GM23338 (cell line): Measurements from ENCODE around the gene ASRGL1. TPM values are rescaled to one million over a fixed set of nuclear protein-coding genes. Genes with fewer than 3 reads are reported as not detected.

Experiments used
- ATAC-seq: fragments of 200-7000 bp; cut with Tn5 transposase; 3 replicates; pipeline ENCODE4 v1.9.1; 2020
- DNase-seq: peaks from one replicate; pipeline ENCODE4 v3.0.0-alpha.2; 2015; ENCODE audit warnings: low spot score
- H2AFZ ChIP-seq: fragments of 200-600 bp; sonication (generic); 2 replicates; pipeline ENCODE4 v1.8.0; 2016; ENCODE audit warnings: antibody characterized with exemption, mild to moderate bottlenecking, moderate library complexity
- H3F3A ChIP-seq: fragments of 200-600 bp; sonication (generic); replicated peaks from 2 replicates; pipeline ENCODE4 v1.8.0; 2017; ENCODE audit warnings: antibody characterized with exemption, mixed run types, low read depth
- H3K27ac ChIP-seq: fragments of 200-600 bp; sonication (generic); 2 replicates; pipeline ENCODE4 v1.6.1; 2016; ENCODE audit warnings: low read depth
- H3K27me3 ChIP-seq: fragments of 200-600 bp; sonication (generic); 2 replicates; pipeline ENCODE4 v1.8.0; 2016; ENCODE audit warnings: mild to moderate bottlenecking, mixed run types, moderate library complexity; ENCODE audit not compliant: insufficient read depth
- H3K36me3 ChIP-seq: fragments of 200-600 bp; sonication (generic); 2 replicates; pipeline ENCODE4 v1.8.0; 2016; ENCODE audit warnings: mild to moderate bottlenecking; ENCODE audit not compliant: insufficient read depth
- H3K4me1 ChIP-seq: fragments of 200-600 bp; sonication (generic); 2 replicates; pipeline ENCODE4 v1.8.0; 2016; ENCODE audit warnings: mild to moderate bottlenecking, moderate library complexity; ENCODE audit not compliant: insufficient read depth
- H3K4me2 ChIP-seq: fragments of 200-600 bp; sonication (generic); 2 replicates; pipeline ENCODE4 v1.7.1; 2017; ENCODE audit warnings: mixed run types
- H3K4me3 ChIP-seq: fragments of 200-600 bp; sonication (generic); 2 replicates; pipeline ENCODE4 v1.6.1; 2016; ENCODE audit warnings: mixed run types
- H3K79me2 ChIP-seq: fragments of 200-600 bp; sonication (generic); replicated peaks from 2 replicates; pipeline ENCODE4 v1.8.0; 2017; ENCODE audit warnings: mild to moderate bottlenecking; ENCODE audit not compliant: insufficient read depth
- H3K9me2 ChIP-seq: fragments of 200-600 bp; sonication (generic); 2 replicates; pipeline ENCODE4 v1.8.0; 2017; ENCODE audit not compliant: insufficient read depth
- H4K20me1 ChIP-seq: fragments of 200-600 bp; sonication (generic); replicated peaks from 2 replicates; pipeline ENCODE4 v1.8.0; 2017; ENCODE audit warnings: mild to moderate bottlenecking; ENCODE audit not compliant: insufficient read depth
- H3K27ac Mint-ChIP-seq: 2 replicates; pipeline ENCODE4 v1.8.0; 2020; ENCODE audit warnings: inconsistent platforms, mild to moderate bottlenecking, moderate library complexity, mixed read lengths
- H3K27me3 Mint-ChIP-seq: 3 replicates; pipeline ENCODE4 v1.8.0; 2022; ENCODE audit warnings: low read depth, mild to moderate bottlenecking, moderate library complexity, mixed read lengths, inconsistent platforms; ENCODE audit not compliant: insufficient read depth, poor library complexity
- H3K36me3 Mint-ChIP-seq: 3 replicates; pipeline ENCODE4 v1.8.0; 2021; ENCODE audit warnings: low read depth, mild to moderate bottlenecking, inconsistent platforms, moderate library complexity, mixed read lengths
- H3K4me1 Mint-ChIP-seq: 3 replicates; pipeline ENCODE4 v1.8.0; 2020; ENCODE audit warnings: mild to moderate bottlenecking, inconsistent platforms, mixed read lengths
- H3K4me3 Mint-ChIP-seq: 3 replicates; pipeline ENCODE4 v1.8.0; 2021; ENCODE audit warnings: moderate library complexity, mild to moderate bottlenecking, inconsistent platforms, mixed read lengths
- H3K9me3 Mint-ChIP-seq: 3 replicates; pipeline ENCODE4 v1.8.0; 2020; ENCODE audit warnings: moderate library complexity, mild to moderate bottlenecking, inconsistent platforms, mixed read lengths
- CREB1 ChIP-seq: fragments of 250-450 bp; sonication (Bioruptor Pico); IDR thresholded peaks from 2 replicates; pipeline ENCODE4 v1.5.0; 2020; ENCODE audit warnings: low read depth, mild to moderate bottlenecking, moderate library complexity
- CTCF ChIP-seq, 2 experiments: fragments of 200-600 bp in 1 of 2; sonication (generic) in 1 of 2; conservative IDR thresholded peaks; 2 replicates each; pipeline versions ENCODE4 v1.5.1 to v1.6.1; 2016 to 2017; ENCODE audit warnings: antibody characterized with exemption in 2 of 2, low read depth in 2 of 2, mild to moderate bottlenecking in 2 of 2, moderate library complexity in 1 of 2
- EZH2 ChIP-seq: fragments of 200-600 bp; sonication (generic); IDR thresholded peaks from one replicate; pipeline ENCODE4 v1.8.0; 2017; ENCODE audit warnings: antibody characterized with exemption, mild to moderate bottlenecking, low read depth; ENCODE audit not compliant: unreplicated experiment
- EZH2phosphoT487 ChIP-seq: fragments of 200-600 bp; sonication (generic); IDR thresholded peaks from one replicate; pipeline ENCODE4 v1.8.1; 2018; ENCODE audit warnings: antibody characterized with exemption; ENCODE audit not compliant: unreplicated experiment
- JUNB ChIP-seq: IDR thresholded peaks from one replicate; pipeline ENCODE4 v1.6.1; 2016; ENCODE audit warnings: antibody characterized with exemption; ENCODE audit not compliant: unreplicated experiment
- NANOG ChIP-seq: IDR thresholded peaks from 2 replicates; pipeline ENCODE4 v1.6.1; 2016; ENCODE audit warnings: antibody characterized with exemption, borderline replicate concordance
- POLR2AphosphoS5 ChIP-seq: IDR thresholded peaks from 2 replicates; pipeline ENCODE4 v1.6.1; 2016; ENCODE audit warnings: antibody characterized with exemption, low read depth
- REST ChIP-seq: IDR thresholded peaks from one replicate; pipeline ENCODE4 v1.6.1; 2018; ENCODE audit warnings: antibody characterized with exemption; ENCODE audit not compliant: unreplicated experiment
- STAT1 ChIP-seq: IDR thresholded peaks from one replicate; pipeline ENCODE4 v1.6.1; 2016; ENCODE audit warnings: antibody characterized with exemption; ENCODE audit not compliant: unreplicated experiment
- ZNF114 ChIP-seq: fragments of 250-450 bp; sonication (Bioruptor Pico); IDR thresholded peaks from 2 replicates; pipeline ENCODE4 v1.5.0; 2020; ENCODE audit warnings: mild to moderate bottlenecking, moderate library complexity
- ZNF331 ChIP-seq: fragments of 250-450 bp; sonication (Bioruptor Pico); IDR thresholded peaks from 2 replicates; pipeline ENCODE4 v1.5.0; 2020; ENCODE audit warnings: low read depth, mild to moderate bottlenecking, moderate library complexity
- polyA plus RNA-seq: library from polyadenylated mRNA; unstranded; fragments of >200 nt; fragmentation: Nextera tagmentation; extraction: Ambion mirVana; gene quantifications from 2 replicates; pipeline ENCODE4 v1.2.1, GENCODE V29; 2016
- total RNA-seq: library from RNA; depleted of rRNA; stranded (reverse); fragments of >200 nt; shearing (Covaris generic); gene quantifications from 2 replicates; pipeline ENCODE4 v1.2.3, GENCODE V29; 2014
- TF ChIP-seq, protein P1 (sequence below): IDR thresholded peaks from 2 replicates; pipeline ENCODE4 v1.6.1; 2016; ENCODE audit warnings: antibody characterized with exemption

ASRGL1 gene
- total and polyA plus RNA-seq, 2 experiments from 2014 or later: 32.9 to 50.3 TPM

DNA sequence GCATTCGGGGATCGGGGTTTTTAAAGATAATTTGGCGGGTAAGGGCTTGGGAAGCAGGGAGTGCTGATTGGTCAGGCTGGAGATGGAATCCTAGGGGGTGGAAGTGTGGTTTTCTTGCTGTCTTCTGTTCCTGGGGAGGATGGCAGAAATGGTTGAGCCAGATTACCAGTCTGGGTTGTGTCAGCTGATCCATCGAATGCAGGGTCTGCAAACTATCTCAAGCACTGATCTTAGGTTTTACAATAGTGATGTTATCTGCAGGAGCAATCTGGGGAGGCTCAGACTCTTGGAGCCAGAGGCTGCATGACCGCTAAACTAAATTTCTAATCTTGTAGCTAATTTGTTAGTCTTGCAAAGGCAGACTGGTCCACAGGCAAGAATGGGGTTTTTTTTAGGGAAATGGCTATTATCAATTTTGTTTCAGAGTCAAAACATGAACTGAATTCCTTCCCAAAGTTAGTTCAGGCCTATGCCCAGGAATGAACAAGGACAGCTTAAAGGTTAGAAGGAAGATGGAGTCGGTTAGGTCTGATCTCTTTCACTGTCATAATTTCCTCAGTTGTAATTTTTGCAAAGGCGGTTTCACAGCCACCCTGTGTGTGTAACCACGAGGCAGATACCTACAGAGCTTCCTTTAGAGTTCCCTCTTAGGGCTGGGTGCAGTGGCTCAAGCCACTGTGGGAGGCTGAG, 91.8 kb downstream of the ASRGL1 start:
- ATAC-seq (no peak), DNase-seq (no peak)
- no peaks in the 10 kb centered on the region for H3K36me3 ChIP-seq
- H3K27ac Mint-ChIP-seq: no peak overlapping the region
- H3K27me3 ChIP-seq: peaks cover 6% of the 10 kb centered on the region
- no peak overlapping the region for H2AFZ ChIP-seq
- H3F3A ChIP-seq: 0 out of 2 replicates have a peak, but pooled peaks cover 6% of the 10 kb centered on the region
- no peak overlapping the region; the same call in 2 of the 3 replicates for H3K4me3 Mint-ChIP-seq
- H3K27me3 Mint-ChIP-seq: peaks cover 21% of the 10 kb centered on the region
- peaks cover 10% of the 10 kb centered on the region for H3K4me1 Mint-ChIP-seq
- H3K4me2 ChIP-seq: no peak overlapping the region
- H3K4me3 ChIP-seq: no peak overlapping the region
- no peaks in the 10 kb centered on the region; the same call in 1 of the 2 replicates for H3K4me1 ChIP-seq
- H3K79me2 ChIP-seq: no peaks in the 10 kb centered on the region
- H3K27ac ChIP-seq: no peak overlapping the region
- no peaks in the 10 kb centered on the region for H3K9me2 ChIP-seq
- TF ChIP-seq ZNF331 (CRISPR knock-in tag): no peak
- H3K9me3 Mint-ChIP-seq: peaks cover 3% of the 10 kb centered on the region; the same call in 1 of the 3 replicates
- no peaks in the 10 kb centered on the region for H4K20me1 ChIP-seq
- H3K36me3 Mint-ChIP-seq: no peaks in the 10 kb centered on the region; the same call in 2 of the 3 replicates

DNA sequence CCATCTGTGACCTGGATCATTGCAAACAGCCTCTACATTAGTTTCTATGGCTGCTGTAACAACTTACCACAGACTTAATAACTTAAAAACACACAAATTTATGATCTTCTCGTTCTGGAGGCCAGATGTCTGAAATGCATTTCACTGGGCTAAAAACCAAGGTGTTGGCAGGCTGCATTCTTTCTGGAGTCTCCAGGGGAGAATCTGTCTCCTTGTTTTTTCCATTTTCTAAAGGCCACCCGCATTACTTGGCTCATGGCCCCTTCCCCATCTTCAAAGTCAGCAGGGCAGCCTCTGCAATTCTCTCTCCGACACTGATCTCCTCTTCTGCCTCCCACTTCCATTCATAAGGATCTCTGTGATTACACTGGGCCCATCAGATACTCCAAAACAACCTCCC, 93.2 kb downstream of the ASRGL1 start:
- no peaks in the 10 kb centered on the region for H3K36me3 ChIP-seq
- H3K9me3 Mint-ChIP-seq: peaks cover 3% of the 10 kb centered on the region; the same call in 1 of the 3 replicates
- H3K9me2 ChIP-seq: no peaks in the 10 kb centered on the region
- peaks cover 14% of the 10 kb centered on the region for H3K27me3 Mint-ChIP-seq
- H3K4me3 ChIP-seq: no peak overlapping the region
- no peak overlapping the region for H3K27ac ChIP-seq
- no peaks in the 10 kb centered on the region for H4K20me1 ChIP-seq
- H2AFZ ChIP-seq: no peak overlapping the region
- H3K4me2 ChIP-seq: no peak overlapping the region
- H3K4me3 Mint-ChIP-seq: no peak overlapping the region
- DNase-seq (no peak), ATAC-seq (no peak)
- no peaks in the 10 kb centered on the region for H3K79me2 ChIP-seq
- H3K36me3 Mint-ChIP-seq: no peaks in the 10 kb centered on the region; the same call in 2 of the 3 replicates
- 0 out of 2 replicates have a peak, but pooled peaks cover 6% of the 10 kb centered on the region for H3F3A ChIP-seq
- H3K27ac Mint-ChIP-seq: no peak overlapping the region
- H3K4me1 Mint-ChIP-seq: peaks cover 14% of the 10 kb centered on the region
- H3K27me3 ChIP-seq: no peaks in the 10 kb centered on the region
- no peaks in the 10 kb centered on the region for H3K4me1 ChIP-seq
- TF ChIP-seq POLR2AphosphoS5: no peak
- TF ChIP-seq STAT1: no peak
- TF ChIP-seq REST: no peak
- TF ChIP-seq, protein P1, sequence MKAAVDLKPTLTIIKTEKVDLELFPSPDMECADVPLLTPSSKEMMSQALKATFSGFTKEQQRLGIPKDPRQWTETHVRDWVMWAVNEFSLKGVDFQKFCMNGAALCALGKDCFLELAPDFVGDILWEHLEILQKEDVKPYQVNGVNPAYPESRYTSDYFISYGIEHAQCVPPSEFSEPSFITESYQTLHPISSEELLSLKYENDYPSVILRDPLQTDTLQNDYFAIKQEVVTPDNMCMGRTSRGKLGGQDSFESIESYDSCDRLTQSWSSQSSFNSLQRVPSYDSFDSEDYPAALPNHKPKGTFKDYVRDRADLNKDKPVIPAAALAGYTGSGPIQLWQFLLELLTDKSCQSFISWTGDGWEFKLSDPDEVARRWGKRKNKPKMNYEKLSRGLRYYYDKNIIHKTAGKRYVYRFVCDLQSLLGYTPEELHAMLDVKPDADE: no peak
- TF ChIP-seq ZNF114 (CRISPR knock-in tag): no peak
- no peak for TF ChIP-seq CTCF (conservative IDR thresholded peaks at IDR 0.05; ENCODE audit: low read depth in 2 of 2)
- TF ChIP-seq ZNF331 (CRISPR knock-in tag): no peak
- TF ChIP-seq EZH2phosphoT487: no peak
- TF ChIP-seq CREB1 (CRISPR knock-in tag): no peak
- no peak for TF ChIP-seq JUNB
- TF ChIP-seq EZH2: no peak
- no peak for TF ChIP-seq NANOG
